Measurements from ENCODE around the gene USP12.

DNA sequence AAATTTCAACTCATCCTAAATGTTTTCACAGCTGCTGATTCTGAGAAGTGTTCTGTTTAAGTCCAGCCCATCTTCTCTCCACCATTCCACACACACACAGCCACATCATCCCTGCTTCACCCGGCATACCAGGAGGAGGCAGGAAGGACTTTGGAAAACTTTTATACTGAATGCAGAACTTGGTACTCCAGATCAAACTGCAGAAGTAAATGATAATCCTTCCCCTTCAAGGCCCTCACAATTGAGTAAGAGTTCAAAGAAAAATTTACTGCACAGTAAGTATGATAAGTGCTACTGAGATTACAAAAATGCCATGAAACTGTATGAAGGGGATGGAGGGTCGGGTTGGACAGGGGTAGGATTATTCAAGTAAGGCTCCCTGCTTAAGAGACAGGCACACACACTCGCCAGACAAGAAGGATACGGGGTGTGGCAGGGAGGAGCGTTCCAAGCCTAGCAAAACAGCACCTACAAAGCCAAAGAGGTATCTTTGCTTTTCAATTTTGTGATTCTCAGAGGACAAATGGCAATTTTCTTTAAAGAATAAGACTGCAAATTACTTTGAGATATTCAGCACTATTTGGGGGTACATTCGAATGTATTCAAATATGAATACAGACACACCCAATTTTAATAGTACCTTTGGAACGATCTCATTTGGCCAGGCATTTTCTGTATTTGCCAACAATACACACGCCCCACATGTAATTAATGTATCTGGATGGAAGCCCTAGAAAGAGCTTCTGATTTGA, 2.5 kb downstream of the USP12 start:
- TF ChIP-seq, protein P1, sequence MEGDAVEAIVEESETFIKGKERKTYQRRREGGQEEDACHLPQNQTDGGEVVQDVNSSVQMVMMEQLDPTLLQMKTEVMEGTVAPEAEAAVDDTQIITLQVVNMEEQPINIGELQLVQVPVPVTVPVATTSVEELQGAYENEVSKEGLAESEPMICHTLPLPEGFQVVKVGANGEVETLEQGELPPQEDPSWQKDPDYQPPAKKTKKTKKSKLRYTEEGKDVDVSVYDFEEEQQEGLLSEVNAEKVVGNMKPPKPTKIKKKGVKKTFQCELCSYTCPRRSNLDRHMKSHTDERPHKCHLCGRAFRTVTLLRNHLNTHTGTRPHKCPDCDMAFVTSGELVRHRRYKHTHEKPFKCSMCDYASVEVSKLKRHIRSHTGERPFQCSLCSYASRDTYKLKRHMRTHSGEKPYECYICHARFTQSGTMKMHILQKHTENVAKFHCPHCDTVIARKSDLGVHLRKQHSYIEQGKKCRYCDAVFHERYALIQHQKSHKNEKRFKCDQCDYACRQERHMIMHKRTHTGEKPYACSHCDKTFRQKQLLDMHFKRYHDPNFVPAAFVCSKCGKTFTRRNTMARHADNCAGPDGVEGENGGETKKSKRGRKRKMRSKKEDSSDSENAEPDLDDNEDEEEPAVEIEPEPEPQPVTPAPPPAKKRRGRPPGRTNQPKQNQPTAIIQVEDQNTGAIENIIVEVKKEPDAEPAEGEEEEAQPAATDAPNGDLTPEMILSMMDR (IDR thresholded peaks at IDR 0.05 in 8 of 11, conservative IDR thresholded peaks at IDR 0.05 in 3 of 11), result no peak
- TF ChIP-seq POLR2A (IDR thresholded peaks at IDR 0.05) (no peak), POLR2AphosphoS5 (IDR thresholded peaks at IDR 0.05) (no peak)
